Neural cell (in vitro differentiated cells): Measurements from ENCODE around the gene ZRANB3. TPM values are rescaled to one million over a fixed set of nuclear protein-coding genes. Genes with fewer than 3 reads are reported as not detected.

Experiments
- H2AFZ ChIP-seq: fragments of 200-600, 300-800 bp; sonication (generic), shearing (Covaris generic); 2 replicates; pipeline ENCODE4 v1.6.0; 2014; ENCODE audit warnings: low read depth, mild to moderate bottlenecking, antibody characterized with exemption, low read length, moderate library complexity
- H3F3A ChIP-seq: fragments of 200-600 bp; shearing (Covaris generic); 2 replicates; pipeline ENCODE4 v1.6.1; 2016; ENCODE audit warnings: mild to moderate bottlenecking, moderate library complexity, mixed read lengths, antibody characterized with exemption, low read length; ENCODE audit not compliant: insufficient read depth, poor library complexity, severe bottlenecking
- H3K27ac ChIP-seq: fragments of 200-600, 300-800 bp; sonication (generic), shearing (Covaris generic); 2 replicates; pipeline ENCODE4 v1.5.1; 2014; ENCODE audit warnings: mild to moderate bottlenecking, low read length, moderate library complexity
- H3K27me3 ChIP-seq: fragments of 300-800, 200-600 bp; sonication (generic), shearing (Covaris generic); 2 replicates; pipeline ENCODE4 v1.6.0; 2014; ENCODE audit warnings: mild to moderate bottlenecking, low read depth, low read length, moderate library complexity; ENCODE audit not compliant: insufficient read depth
- H3K36me3 ChIP-seq: fragments of 300-800, 200-600 bp; sonication (generic), shearing (Covaris generic); 2 replicates; pipeline ENCODE4 v1.5.1; 2014; ENCODE audit warnings: mild to moderate bottlenecking, antibody characterized with exemption, low read length, moderate library complexity; ENCODE audit not compliant: insufficient read depth
- H3K4me2 ChIP-seq: fragments of 300-800, 200-600 bp; sonication (generic), shearing (Covaris generic); 2 replicates; pipeline ENCODE4 v1.6.0; 2014; ENCODE audit warnings: mild to moderate bottlenecking, low read length
- H3K4me3 ChIP-seq: fragments of 300-800, 200-600 bp; sonication (generic), shearing (Covaris generic); 2 replicates; pipeline ENCODE4 v1.5.1; 2014; ENCODE audit warnings: mild to moderate bottlenecking, low read length, moderate library complexity
- H3K79me2 ChIP-seq: fragments of 200-600 bp; shearing (Covaris generic); replicated peaks from 2 replicates; pipeline ENCODE4 v1.6.0; 2014; ENCODE audit warnings: mild to moderate bottlenecking, low read length, moderate library complexity; ENCODE audit not compliant: insufficient read depth
- H3K9ac ChIP-seq: fragments of 300-800, 200-600 bp; sonication (generic), shearing (Covaris generic); 2 replicates; pipeline ENCODE4 v1.6.1; 2016; ENCODE audit warnings: mild to moderate bottlenecking, low read length, mixed read lengths
- H3K9me2 ChIP-seq: fragments of 200-600 bp; shearing (Covaris generic); 2 replicates; pipeline ENCODE4 v1.6.1; 2016; ENCODE audit warnings: mild to moderate bottlenecking, low read length, mixed read lengths; ENCODE audit not compliant: insufficient read depth
- H3K9me3 ChIP-seq: fragments of 200-600, 300-800 bp; sonication (generic), shearing (Covaris generic); 2 replicates; pipeline ENCODE4 v1.6.1; 2016; ENCODE audit warnings: mild to moderate bottlenecking, mixed run types, low read length, moderate library complexity, mixed read lengths
- H4K20me1 ChIP-seq: fragments of 200-600 bp; shearing (Covaris generic); 2 replicates; pipeline ENCODE4 v1.6.1; 2016; ENCODE audit warnings: mild to moderate bottlenecking, mixed run types; ENCODE audit not compliant: insufficient read depth
- EP300 ChIP-seq: fragments of 450-650 bp; conservative IDR thresholded peaks from 2 replicates; pipeline ENCODE4 v1.6.1; 2014; ENCODE audit warnings: antibody characterized with exemption, mild to moderate bottlenecking, moderate library complexity; ENCODE audit not compliant: poor library complexity, severe bottlenecking
- EZH2 ChIP-seq: fragments of 200-600, 300-800 bp; shearing (Covaris generic), sonication (generic); IDR thresholded peaks from 2 replicates; pipeline ENCODE4 v1.6.1; 2014; ENCODE audit warnings: antibody characterized with exemption, low read length, borderline replicate concordance, mild to moderate bottlenecking; ENCODE audit not compliant: insufficient read depth, poor library complexity, severe bottlenecking
- MXI1 ChIP-seq: fragments of 450-650 bp; conservative IDR thresholded peaks from 2 replicates; pipeline ENCODE4 v1.6.1; 2014; ENCODE audit warnings: antibody characterized with exemption, mild to moderate bottlenecking; ENCODE audit not compliant: poor library complexity, severe bottlenecking
- POLR2AphosphoS5 ChIP-seq: IDR thresholded peaks from 2 replicates; pipeline ENCODE4 v1.6.1; 2012
- RAD21 ChIP-seq: fragments of 450-650 bp; conservative IDR thresholded peaks from 2 replicates; pipeline ENCODE4 v1.6.1; 2014; ENCODE audit warnings: antibody characterized with exemption, mild to moderate bottlenecking, moderate library complexity
- REST ChIP-seq: IDR thresholded peaks from 2 replicates; pipeline ENCODE4 v1.6.1; 2012; ENCODE audit warnings: borderline replicate concordance
- SMC3 ChIP-seq: fragments of 450-650 bp; conservative IDR thresholded peaks from 2 replicates; pipeline ENCODE4 v1.6.1; 2014; ENCODE audit warnings: antibody characterized with exemption, mild to moderate bottlenecking, moderate library complexity; ENCODE audit not compliant: poor library complexity
- TAF1 ChIP-seq: IDR thresholded peaks from 2 replicates; pipeline ENCODE4 v1.6.1; 2012; ENCODE audit warnings: low read depth
- polyA plus RNA-seq: library from polyadenylated mRNA; depleted of rRNA; stranded (reverse); fragments of >200 nt; gene quantifications from 2 replicates; pipeline ENCODE4 v1.2.3, GENCODE V29; 2014
- TF ChIP-seq, protein P1 (sequence below): fragments of 450-650 bp; IDR thresholded peaks from 2 replicates; pipeline ENCODE4 v1.5.1; 2014; ENCODE audit warnings: antibody characterized with exemption, mild to moderate bottlenecking, moderate library complexity; ENCODE audit not compliant: poor library complexity, severe bottlenecking

ZRANB3 gene
- polyA plus RNA-seq, 1 donor from 2014 or later = 3.5 TPM

- H4K20me1 ChIP-seq = no peaks in the 10 kb centered on the region
- no peaks in the 10 kb centered on the region for H3K27me3 ChIP-seq
- no peak for TF ChIP-seq TAF1
- TF ChIP-seq EP300 = no peak
- no peak overlapping the region for H3K27ac ChIP-seq
- no peaks in the 10 kb centered on the region for H3K36me3 ChIP-seq
- H3K9ac ChIP-seq = no peak overlapping the region
- H2AFZ ChIP-seq = no peak overlapping the region
- H3K4me2 ChIP-seq = no peak overlapping the region
- H3K9me3 ChIP-seq = no peaks in the 10 kb centered on the region
- H3K4me3 ChIP-seq = no peak overlapping the region
- no peaks in the 10 kb centered on the region for H3K79me2 ChIP-seq
- H3K9me2 ChIP-seq = no peaks in the 10 kb centered on the region
- no peaks in the 10 kb centered on the region for H3F3A ChIP-seq
These were observed 251.8 kb downstream of the ZRANB3 start for GRCh38 chr2:135279209-135279608.

GRCh38 chr2:135276525-135276924 lies 254.5 kb downstream of the ZRANB3 start:
- Histone ChIP-seq H3K4me3 (no peak overlapping the region), H3F3A (no peaks in the 10 kb centered on the region), H3K4me2 (no peak overlapping the region), H4K20me1 (no peaks in the 10 kb centered on the region), H3K9me2 (no peaks in the 10 kb centered on the region), H3K36me3 (no peaks in the 10 kb centered on the region), H2AFZ (no peak overlapping the region), H3K9ac (no peak overlapping the region), H3K79me2 (no peaks in the 10 kb centered on the region), H3K27me3 (no peaks in the 10 kb centered on the region), H3K9me3 (no peaks in the 10 kb centered on the region), H3K27ac (no peak overlapping the region)
- TF ChIP-seq RAD21 (no peak), TAF1 (no peak), EZH2 (no peak), EP300 (no peak), MXI1 (no peak), SMC3 (no peak), POLR2AphosphoS5 (no peak), REST (no peak)
- TF ChIP-seq, protein P1, sequence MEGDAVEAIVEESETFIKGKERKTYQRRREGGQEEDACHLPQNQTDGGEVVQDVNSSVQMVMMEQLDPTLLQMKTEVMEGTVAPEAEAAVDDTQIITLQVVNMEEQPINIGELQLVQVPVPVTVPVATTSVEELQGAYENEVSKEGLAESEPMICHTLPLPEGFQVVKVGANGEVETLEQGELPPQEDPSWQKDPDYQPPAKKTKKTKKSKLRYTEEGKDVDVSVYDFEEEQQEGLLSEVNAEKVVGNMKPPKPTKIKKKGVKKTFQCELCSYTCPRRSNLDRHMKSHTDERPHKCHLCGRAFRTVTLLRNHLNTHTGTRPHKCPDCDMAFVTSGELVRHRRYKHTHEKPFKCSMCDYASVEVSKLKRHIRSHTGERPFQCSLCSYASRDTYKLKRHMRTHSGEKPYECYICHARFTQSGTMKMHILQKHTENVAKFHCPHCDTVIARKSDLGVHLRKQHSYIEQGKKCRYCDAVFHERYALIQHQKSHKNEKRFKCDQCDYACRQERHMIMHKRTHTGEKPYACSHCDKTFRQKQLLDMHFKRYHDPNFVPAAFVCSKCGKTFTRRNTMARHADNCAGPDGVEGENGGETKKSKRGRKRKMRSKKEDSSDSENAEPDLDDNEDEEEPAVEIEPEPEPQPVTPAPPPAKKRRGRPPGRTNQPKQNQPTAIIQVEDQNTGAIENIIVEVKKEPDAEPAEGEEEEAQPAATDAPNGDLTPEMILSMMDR = no peak

DNA sequence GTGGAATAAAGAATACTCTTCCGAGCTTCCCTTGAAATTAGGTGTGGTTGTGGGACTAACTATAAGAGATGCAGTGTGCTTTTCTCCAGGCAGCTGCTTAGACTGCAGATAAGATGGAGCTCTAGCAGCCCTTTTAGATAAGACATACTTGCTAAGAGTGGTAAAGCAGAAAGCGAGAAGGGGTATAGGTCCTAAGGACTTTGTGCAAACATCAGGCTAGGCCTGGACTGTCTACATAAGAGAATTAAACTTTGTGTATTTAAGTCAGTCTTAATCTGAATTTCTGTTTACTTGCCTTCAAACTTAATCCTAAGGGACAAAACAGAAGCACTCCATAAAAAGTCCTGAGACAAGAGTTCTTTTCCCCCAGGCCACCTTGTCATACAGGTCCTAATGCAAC lies 260.0 kb downstream of the ZRANB3 start:
- Histone ChIP-seq H3K9me3 (no peaks in the 10 kb centered on the region), H3K79me2 (no peaks in the 10 kb centered on the region), H3K9ac (no peak overlapping the region), H3F3A (no peaks in the 10 kb centered on the region), H4K20me1 (no peaks in the 10 kb centered on the region), H3K4me3 (no peak overlapping the region), H3K27me3 (no peaks in the 10 kb centered on the region), H3K9me2 (no peaks in the 10 kb centered on the region), H3K4me2 (no peak overlapping the region), H3K36me3 (no peaks in the 10 kb centered on the region), H3K27ac (no peak overlapping the region), H2AFZ (no peak overlapping the region)
- TF ChIP-seq SMC3 = no peak
- TF ChIP-seq, protein P1 = no peak
- TF ChIP-seq POLR2AphosphoS5 = no peak
- TF ChIP-seq EP300 = no peak
